Gastroesophageal sphincter (tissue), 3 donors: Measurements from ENCODE around the gene RAC2.

Source experiments
- CTCF ChIP-seq, 4 experiments: fragments of 200-600 bp in 2 of 4; fragments of 450-650 bp in 2 of 4; sonication (generic) in 1 of 4; IDR thresholded peaks; one replicate each; pipeline ENCODE4 v1.5.1; 2017 to 2019; ENCODE audit warnings: antibody characterized with exemption in 4 of 4, mild to moderate bottlenecking in 2 of 4, moderate library complexity in 2 of 4
- EP300 ChIP-seq: sonication (generic); formaldehyde crosslinking; IDR thresholded peaks from one replicate; pipeline ENCODE4 v1.6.1; 2017; ENCODE audit warnings: antibody characterized with exemption, mild to moderate bottlenecking
- POLR2A ChIP-seq, 2 donors: fragments of 450-650 bp; IDR thresholded peaks; one replicate each; pipeline ENCODE4 v1.6.1; 2017; ENCODE audit warnings: antibody characterized with exemption in 2 of 2, mild to moderate bottlenecking in 2 of 2, moderate library complexity in 1 of 2
- POLR2AphosphoS5 ChIP-seq: sonication (generic); formaldehyde crosslinking; IDR thresholded peaks from one replicate; pipeline ENCODE4 v1.6.1; 2017; ENCODE audit warnings: antibody characterized with exemption

GRCh38 chr22:37263966-37264887, 20.2 kb upstream of the RAC2 start:
- no peak for TF ChIP-seq CTCF (IDR thresholded peaks at IDR 0.05)
- no peak for TF ChIP-seq EP300
- TF ChIP-seq POLR2A (IDR thresholded peaks at IDR 0.05) = no peak
- TF ChIP-seq POLR2AphosphoS5 = no peak
